Lung (tissue), 12 donors: ENCODE data around the gene PRSS56. TPM values are rescaled to one million over a fixed set of nuclear protein-coding genes. Genes with fewer than 3 reads are reported as not detected.

ENCODE experiments used
- ATAC-seq: fragments of 200-7000 bp; cut with Tn5 transposase; one replicate; pipeline ENCODE4 v1.9.1; 2020; ENCODE audit warnings: moderate number of reproducible peaks; ENCODE audit not compliant: insufficient read depth, low FRiP score
- DNase-seq, 3 donors: peaks; one replicate each; pipeline ENCODE4 v3.0.0-alpha.2; 2013 to 2017
- H3K27ac ChIP-seq, 2 donors: one replicate each; pipeline ENCODE4 v1.5.1; 2013; ENCODE audit warnings: mild to moderate bottlenecking in 2 of 2, moderate library complexity in 2 of 2, control low read depth in 1 of 2, inconsistent platforms in 1 of 2, low read depth in 1 of 2, low read length in 1 of 2
- H3K27me3 ChIP-seq, 3 donors: one replicate each; pipeline ENCODE4 v1.5.1; 2013; ENCODE audit warnings: low read length in 2 of 3; ENCODE audit not compliant: control insufficient read depth in 3 of 3, insufficient read depth in 3 of 3
- H3K36me3 ChIP-seq, 4 donors: one replicate each; pipeline ENCODE4 v1.5.1; 2013; ENCODE audit warnings: low read length in 4 of 4, mild to moderate bottlenecking in 1 of 4, moderate library complexity in 1 of 4; ENCODE audit not compliant: control insufficient read depth in 4 of 4, insufficient read depth in 4 of 4
- H3K4me1 ChIP-seq, 5 donors: one replicate each; pipeline ENCODE4 v1.5.1; 2013; ENCODE audit warnings: low read length in 5 of 5, mild to moderate bottlenecking in 2 of 5, moderate library complexity in 1 of 5; ENCODE audit not compliant: control insufficient read depth in 5 of 5, insufficient read depth in 5 of 5
- H3K4me3 ChIP-seq: one replicate; pipeline ENCODE4 v1.5.1; 2013; ENCODE audit warnings: mild to moderate bottlenecking, control low read depth, moderate library complexity
- H3K9ac ChIP-seq, 2 donors: one replicate each; pipeline ENCODE4 v1.5.1; 2013; ENCODE audit warnings: low read length in 2 of 2, control low read depth in 1 of 2; ENCODE audit not compliant: insufficient read depth in 1 of 2
- H3K9me3 ChIP-seq, 4 donors: one replicate each; pipeline ENCODE4 v1.5.1; 2013; ENCODE audit warnings: low read length in 3 of 4, mild to moderate bottlenecking in 1 of 4, moderate library complexity in 1 of 4; ENCODE audit not compliant: control insufficient read depth in 4 of 4, insufficient read depth in 3 of 4
- WGBS, 2 donors: extraction: QIAGEN DNeasy Blood & Tissue Kit; methylation state at CpG; one replicate each; pipeline ENCODE4 v1.1.7; 2013; 5-methylcytosine and 5-hydroxymethylcytosine counted together
- polyA plus RNA-seq, 2 donors: library from polyadenylated mRNA; stranded (reverse); fragments of 200-250 nt; gene quantifications; one replicate each; pipeline ENCODE4 v1.2.1, GENCODE V29; 2013
- total RNA-seq, 2 donors: library from RNA; depleted of rRNA in 1 of 2; stranded (reverse); fragments of >200 nt in 1 of 2; gene quantifications; one replicate each; pipeline ENCODE4 v1.2.1, GENCODE V29; 2014 to 2021
- TF ChIP-seq, protein P1 (sequence below): IDR thresholded peaks from 2 replicates; pipeline ENCODE4 v1.5.1; 2012; ENCODE audit warnings: mild to moderate bottlenecking; ENCODE audit errors: control extremely low read depth, extremely low read depth
- donor health status: control.
- donor health status: control.
- donor health status: Bipolar disorder and iron deficiency.
- donor health status: healthy.
- donor health status: DM: yes; HTN: yes; CAD: no.

The PRSS56 gene
- total and polyA plus RNA-seq, 4 donors, result not detected

DNA sequence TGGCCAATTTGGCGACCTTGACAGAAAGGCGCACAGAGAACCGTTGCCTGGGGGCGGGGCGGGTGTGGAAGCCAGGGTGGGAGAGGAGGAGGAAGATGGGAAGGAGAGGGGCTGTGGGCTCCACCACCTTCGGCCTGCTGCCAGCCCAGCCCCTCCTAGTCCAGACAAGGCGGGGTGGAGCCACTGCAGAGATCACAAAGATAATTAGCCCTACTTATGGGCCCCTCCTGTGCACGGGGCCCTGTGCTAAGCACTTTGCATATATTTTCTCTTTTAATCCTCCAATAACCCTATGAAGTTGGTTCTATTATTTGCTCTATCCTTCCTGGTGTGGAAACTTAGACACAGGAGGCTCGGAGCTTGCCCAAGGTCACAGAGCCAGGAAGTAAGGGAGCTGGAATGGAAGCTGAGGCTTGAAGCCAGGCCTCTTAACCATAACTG lies 18.8 kb upstream of the PRSS56 start:
- no peaks in the 10 kb centered on the region for H3K36me3 ChIP-seq
- DNase-seq (no peak), ATAC-seq (no peak)
- H3K4me1 ChIP-seq, result peaks cover 0 to 8% (median 0%) of the 10 kb centered on the region in 5 donors
- 79 to 83% methylated on average over 9 of the region's 9 CpGs for WGBS, 2 donors
- H3K27ac ChIP-seq, result no peak overlapping the region
- H3K9ac ChIP-seq, result no peak overlapping the region
- H3K27me3 ChIP-seq, result peaks cover 0 to 42% (median 26%) of the 10 kb centered on the region in 3 donors
- H3K4me3 ChIP-seq, result no peak overlapping the region
- TF ChIP-seq, protein P1, sequence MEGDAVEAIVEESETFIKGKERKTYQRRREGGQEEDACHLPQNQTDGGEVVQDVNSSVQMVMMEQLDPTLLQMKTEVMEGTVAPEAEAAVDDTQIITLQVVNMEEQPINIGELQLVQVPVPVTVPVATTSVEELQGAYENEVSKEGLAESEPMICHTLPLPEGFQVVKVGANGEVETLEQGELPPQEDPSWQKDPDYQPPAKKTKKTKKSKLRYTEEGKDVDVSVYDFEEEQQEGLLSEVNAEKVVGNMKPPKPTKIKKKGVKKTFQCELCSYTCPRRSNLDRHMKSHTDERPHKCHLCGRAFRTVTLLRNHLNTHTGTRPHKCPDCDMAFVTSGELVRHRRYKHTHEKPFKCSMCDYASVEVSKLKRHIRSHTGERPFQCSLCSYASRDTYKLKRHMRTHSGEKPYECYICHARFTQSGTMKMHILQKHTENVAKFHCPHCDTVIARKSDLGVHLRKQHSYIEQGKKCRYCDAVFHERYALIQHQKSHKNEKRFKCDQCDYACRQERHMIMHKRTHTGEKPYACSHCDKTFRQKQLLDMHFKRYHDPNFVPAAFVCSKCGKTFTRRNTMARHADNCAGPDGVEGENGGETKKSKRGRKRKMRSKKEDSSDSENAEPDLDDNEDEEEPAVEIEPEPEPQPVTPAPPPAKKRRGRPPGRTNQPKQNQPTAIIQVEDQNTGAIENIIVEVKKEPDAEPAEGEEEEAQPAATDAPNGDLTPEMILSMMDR, result no peak
- H3K9me3 ChIP-seq, result peaks cover 0 to 4% (median 0%) of the 10 kb centered on the region in 4 donors

DNA sequence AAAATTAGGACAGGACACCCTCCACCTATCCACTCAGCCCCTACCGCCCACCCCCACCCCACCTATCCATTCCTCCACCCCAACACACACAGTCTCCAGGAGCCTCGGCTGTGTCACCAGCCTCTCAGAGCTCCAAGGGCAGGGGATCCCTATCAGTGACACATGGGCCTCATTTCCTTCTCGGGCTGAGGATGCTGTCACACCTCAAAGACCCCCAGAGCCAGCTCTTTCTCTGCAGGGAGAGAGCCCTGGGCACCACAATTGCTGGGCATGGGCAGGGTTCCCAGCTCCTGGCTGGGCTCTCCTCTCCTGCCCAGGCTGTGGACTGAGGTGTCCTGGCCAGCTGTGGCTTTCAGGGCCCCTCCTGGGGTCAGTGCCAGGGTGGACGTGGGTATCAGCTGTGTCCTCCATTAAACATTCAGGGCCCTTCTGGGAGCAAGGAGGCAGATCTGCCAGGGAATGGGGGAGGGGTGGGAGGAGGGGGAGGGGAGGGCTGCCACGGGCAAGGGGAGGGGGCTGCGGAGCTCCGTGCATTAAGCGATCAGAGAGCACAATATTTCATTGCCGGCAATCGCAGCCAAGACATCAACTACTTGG lies 18.3 kb upstream of the PRSS56 start:
- H3K4me1 ChIP-seq, result peaks cover 0 to 8% (median 0%) of the 10 kb centered on the region in 5 donors
- WGBS, 2 donors, result 41 to 51% methylated on average over 10 of the region's 10 CpGs
- H3K9ac ChIP-seq, result no peak overlapping the region
- H3K27ac ChIP-seq, result no peak overlapping the region
- peaks cover 0 to 4% (median 0%) of the 10 kb centered on the region in 4 donors for H3K9me3 ChIP-seq
- DNase-seq (no peak), ATAC-seq (no peak)
- TF ChIP-seq, protein P1, result no peak
- H3K4me3 ChIP-seq, result no peak overlapping the region
- H3K36me3 ChIP-seq, result no peaks in the 10 kb centered on the region
- H3K27me3 ChIP-seq, result peaks cover 0 to 43% (median 26%) of the 10 kb centered on the region in 3 donors

DNA sequence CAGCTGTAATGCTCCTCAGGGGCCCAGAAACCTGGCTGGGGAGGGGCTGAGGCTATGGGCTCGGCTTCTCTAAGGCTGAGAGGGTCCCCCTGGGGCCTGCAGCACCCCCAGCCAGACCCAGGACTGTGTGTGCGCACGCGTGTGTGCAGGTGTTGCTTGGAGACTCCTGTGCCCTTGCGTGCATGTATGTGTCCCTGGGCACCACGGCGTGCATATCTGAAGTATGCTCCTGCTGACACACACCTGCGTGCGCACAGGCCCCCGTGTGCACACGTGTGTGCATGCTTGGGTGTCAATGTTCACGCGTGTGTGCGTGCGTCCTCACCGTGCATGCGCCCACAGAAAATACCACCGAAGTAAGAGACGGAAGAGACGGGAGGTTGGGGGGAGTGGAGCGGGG lies 17.7 kb upstream of the PRSS56 start:
- H3K4me1 ChIP-seq, result peaks cover 0 to 8% (median 0%) of the 10 kb centered on the region in 5 donors
- ATAC-seq, result no peak
- 12 to 15% methylated on average over 20 of the region's 21 CpGs for WGBS, 2 donors
- H3K9ac ChIP-seq, result no peak overlapping the region
- H3K27ac ChIP-seq, result no peak overlapping the region
- DNase-seq, result no peak
- peaks cover 0 to 40% (median 26%) of the 10 kb centered on the region in 3 donors for H3K27me3 ChIP-seq
- no peaks in the 10 kb centered on the region for H3K36me3 ChIP-seq
- peaks cover 0 to 4% (median 0%) of the 10 kb centered on the region in 4 donors for H3K9me3 ChIP-seq
- TF ChIP-seq, protein P1, result no peak
- no peak overlapping the region for H3K4me3 ChIP-seq
